ENCODE results near the gene RBMS1.
"Not testable (repeated sequence)": the region's sequence is repeated elsewhere in the genome, so short reads cannot be mapped to it uniquely, and the experiment has no call there.

Gene RBMS1

GRCh38 chr2:160469164-160469563, 24.4 kb downstream of the RBMS1 start:
- DNase-seq: no peak

GRCh38 chr2:160467086-160467485, 26.5 kb downstream of the RBMS1 start:
- no peak for DNase-seq

- DNase-seq: peak; percentile 19
Measured at GRCh38 chr2:160465406-160465805, 28.2 kb downstream of the RBMS1 start.

GRCh38 chr2:160465002-160465401, 28.6 kb downstream of the RBMS1 start:
- DNase-seq: peak; percentile 40

- no peak for DNase-seq
Measured at GRCh38 chr2:160464017-160464416, 29.6 kb downstream of the RBMS1 start.

GRCh38 chr2:160463245-160463644, 30.4 kb downstream of the RBMS1 start:
- DNase-seq: no peak

GRCh38 chr2:160460333-160460731, 33.3 kb downstream of the RBMS1 start:
- DNase-seq: no peak

GRCh38 chr2:160459538-160460332, 33.9 kb downstream of the RBMS1 start:
- no peak for DNase-seq

- DNase-seq: no peak
Measured at GRCh38 chr2:160458718-160459453, 34.7 kb downstream of the RBMS1 start.

GRCh38 chr2:160457588-160457987, 36.0 kb downstream of the RBMS1 start:
- no peak for DNase-seq

GRCh38 chr2:160454070-160454797, 39.4 kb downstream of the RBMS1 start:
- no peak for DNase-seq

- DNase-seq: no peak
Measured at GRCh38 chr2:160453111-160453820, 40.3 kb downstream of the RBMS1 start.

GRCh38 chr2:160450486-160450885, 43.1 kb downstream of the RBMS1 start:
- DNase-seq: no peak

- not testable (repeated sequence) for DNase-seq
Measured at GRCh38 chr2:160448821-160449220, 44.8 kb downstream of the RBMS1 start.

GRCh38 chr2:160445673-160446072, 47.9 kb downstream of the RBMS1 start:
- no peak for DNase-seq

- DNase-seq: no peak
Measured at GRCh38 chr2:160442603-160443002, 51.0 kb downstream of the RBMS1 start.

GRCh38 chr2:160440888-160441287, 52.7 kb downstream of the RBMS1 start:
- DNase-seq: no peak

- DNase-seq: not testable (repeated sequence)
Measured at GRCh38 chr2:160439038-160439437, 54.6 kb downstream of the RBMS1 start.

GRCh38 chr2:160437273-160437672, 56.3 kb downstream of the RBMS1 start:
- DNase-seq: no peak

- DNase-seq: no peak
Measured at GRCh38 chr2:160434254-160434948, 59.2 kb downstream of the RBMS1 start.

- peak; percentile 35 for DNase-seq
Measured at GRCh38 chr2:160433466-160434140, 60.0 kb downstream of the RBMS1 start.

- DNase-seq: no peak
Measured at GRCh38 chr2:160432633-160433032, 61.0 kb downstream of the RBMS1 start.

All from inflammatory macrophage treated with lipopolysaccharide for 4 hours (primary cell).